GM15510 (cell line): ENCODE measurements around the gene FMNL3.
"Not testable (repeated sequence)": the region's sequence is repeated elsewhere in the genome, so short reads cannot be mapped to it uniquely, and the experiment has no call there.

Source experiments
- POLR2A ChIP-seq: IDR thresholded peaks from 3 replicates; pipeline ENCODE4 v1.6.1; 2011; ENCODE audit warnings: borderline replicate concordance; ENCODE audit not compliant: insufficient read length; ENCODE audit errors: extremely low read depth

Gene FMNL3

GRCh38 chr12:49618576-49618975, 88.6 kb downstream of the FMNL3 start:
- TF ChIP-seq POLR2A = no peak

- no peak for TF ChIP-seq POLR2A
Observed at GRCh38 chr12:49616533-49617219, 90.5 kb downstream of the FMNL3 start.

GRCh38 chr12:49615725-49616124, 91.5 kb downstream of the FMNL3 start:
- no peak for TF ChIP-seq POLR2A

- TF ChIP-seq POLR2A = no peak
Observed at GRCh38 chr12:49612210-49612609, 95.0 kb downstream of the FMNL3 start.

- no peak for TF ChIP-seq POLR2A
Observed at GRCh38 chr12:49609875-49610154, 97.4 kb downstream of the FMNL3 start.

GRCh38 chr12:49609059-49609874, 97.9 kb downstream of the FMNL3 start:
- no peak for TF ChIP-seq POLR2A

- TF ChIP-seq POLR2A = not testable (repeated sequence)
Observed at GRCh38 chr12:49605539-49605938, 101.7 kb downstream of the FMNL3 start, which contains the start of gene FAM186B. TSS of gene FAM186B (minus strand) at chr12:49605639. CDS start at chr12:49605477, 162 bp downstream.

GRCh38 chr12:49604856-49605255, 102.3 kb downstream of the FMNL3 start:
- no peak for TF ChIP-seq POLR2A

GRCh38 chr12:49603721-49604120, 103.5 kb downstream of the FMNL3 start:
- TF ChIP-seq POLR2A = no peak

GRCh38 chr12:49599961-49600360, 107.2 kb downstream of the FMNL3 start:
- no peak for TF ChIP-seq POLR2A

- TF ChIP-seq POLR2A = no peak
Observed at GRCh38 chr12:49598527-49598926, 108.7 kb downstream of the FMNL3 start.

GRCh38 chr12:49588721-49589516, 118.3 kb downstream of the FMNL3 start:
- TF ChIP-seq POLR2A = no peak

- TF ChIP-seq POLR2A = no peak
Observed at GRCh38 chr12:49588281-49588680, 118.9 kb downstream of the FMNL3 start.

GRCh38 chr12:49587174-49587908, 119.9 kb downstream of the FMNL3 start:
- no peak for TF ChIP-seq POLR2A
